Stimulated activated CD4-positive, alpha-beta T cell treated with anti-CD3 and anti-CD28 coated beads, TNF-alpha, amount 100 ng/mL, for 4 hours (primary cell): ENCODE results near the gene LRRC2.
"Not testable (repeated sequence)": the region's sequence is repeated elsewhere in the genome, so short reads cannot be mapped to it uniquely, and the experiment has no call there.

Experiments used
- DNase-seq, 3 experiments: peaks; one replicate each; pipeline ENCODE4 v3.0.0-alpha.2; 2020; ENCODE audit warnings: low read depth in 3 of 3

LRRC2 gene

GRCh38 chr3:46584598-46585467 lies 18.7 kb upstream of the LRRC2 start:
- no peak for DNase-seq

DNA sequence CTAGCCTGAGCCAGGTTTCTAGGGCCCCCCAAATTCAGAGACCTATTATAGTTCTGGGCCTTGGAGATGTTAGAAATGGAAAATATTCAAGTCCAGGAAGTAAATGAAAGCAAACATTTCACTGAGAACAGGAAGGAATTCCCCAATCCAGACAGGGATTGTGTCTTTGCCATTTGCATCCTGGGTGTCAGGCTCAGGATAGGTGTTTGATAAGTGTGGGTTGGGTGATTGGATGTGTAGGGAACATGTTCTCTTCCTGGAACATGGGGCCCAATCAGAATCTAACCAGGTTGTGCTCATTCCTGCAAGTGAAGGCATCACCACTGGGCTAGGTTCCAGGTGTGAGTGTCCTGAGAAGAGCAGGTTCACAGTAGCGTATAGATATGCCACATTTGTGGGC lies 14.6 kb upstream of the LRRC2 start:
- no peak for DNase-seq

DNA sequence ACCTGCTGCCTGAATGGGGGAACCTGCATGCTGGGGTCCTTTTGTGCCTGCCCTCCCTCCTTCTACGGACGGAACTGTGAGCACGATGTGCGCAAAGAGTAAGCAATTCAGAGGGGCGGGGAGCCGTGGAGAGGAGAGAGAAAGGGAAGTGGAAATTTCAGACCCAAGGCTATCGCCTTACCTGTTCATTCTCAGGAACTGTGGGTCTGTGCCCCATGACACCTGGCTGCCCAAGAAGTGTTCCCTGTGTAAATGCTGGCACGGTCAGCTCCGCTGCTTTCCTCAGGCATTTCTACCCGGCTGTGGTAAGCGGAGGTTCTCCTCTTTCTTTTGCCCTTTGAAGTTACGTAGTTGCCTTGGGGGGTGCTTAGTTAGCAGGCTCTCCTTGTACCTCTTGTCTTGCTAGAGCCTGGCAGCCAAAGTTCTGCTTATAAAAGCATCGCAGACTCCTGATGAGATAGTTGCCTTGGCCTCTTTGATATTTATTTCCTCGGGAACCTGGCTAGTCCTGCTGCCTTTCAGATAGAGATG lies 13.7 kb upstream of the LRRC2 start:
- no peak for DNase-seq

- no peak for DNase-seq
These were observed 13.1 kb upstream of the LRRC2 start for GRCh38 chr3:46578973-46579755.

GRCh38 chr3:46577580-46578249 lies 11.6 kb upstream of the LRRC2 start:
- not testable (repeated sequence) for DNase-seq

DNA sequence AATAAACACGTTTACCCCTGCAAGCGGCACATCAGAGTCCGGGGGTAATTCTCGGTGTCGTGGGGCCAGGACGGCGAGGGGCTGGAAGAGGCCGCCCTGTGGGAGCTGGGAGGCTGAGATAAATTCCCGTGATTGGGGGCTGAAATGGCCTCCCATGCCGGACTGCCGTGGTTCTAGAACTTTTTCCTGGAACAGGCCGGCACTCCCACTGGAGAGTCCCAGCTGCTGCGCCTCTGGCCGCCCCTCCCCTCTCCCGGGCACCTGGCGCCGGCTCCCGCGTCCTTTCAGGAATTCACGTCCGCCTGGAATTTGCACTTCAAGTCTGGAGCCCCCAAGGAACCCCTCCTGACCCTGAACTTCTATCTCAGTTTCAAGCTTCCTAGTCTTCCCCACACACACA lies 10.8 kb upstream of the LRRC2 start:
- no peak for DNase-seq

- no peak for DNase-seq
These were observed 10.3 kb upstream of the LRRC2 start for GRCh38 chr3:46576386-46576785.

GRCh38 chr3:46575577-46576222 lies 9.6 kb upstream of the LRRC2 start:
- DNase-seq: no peak

DNA sequence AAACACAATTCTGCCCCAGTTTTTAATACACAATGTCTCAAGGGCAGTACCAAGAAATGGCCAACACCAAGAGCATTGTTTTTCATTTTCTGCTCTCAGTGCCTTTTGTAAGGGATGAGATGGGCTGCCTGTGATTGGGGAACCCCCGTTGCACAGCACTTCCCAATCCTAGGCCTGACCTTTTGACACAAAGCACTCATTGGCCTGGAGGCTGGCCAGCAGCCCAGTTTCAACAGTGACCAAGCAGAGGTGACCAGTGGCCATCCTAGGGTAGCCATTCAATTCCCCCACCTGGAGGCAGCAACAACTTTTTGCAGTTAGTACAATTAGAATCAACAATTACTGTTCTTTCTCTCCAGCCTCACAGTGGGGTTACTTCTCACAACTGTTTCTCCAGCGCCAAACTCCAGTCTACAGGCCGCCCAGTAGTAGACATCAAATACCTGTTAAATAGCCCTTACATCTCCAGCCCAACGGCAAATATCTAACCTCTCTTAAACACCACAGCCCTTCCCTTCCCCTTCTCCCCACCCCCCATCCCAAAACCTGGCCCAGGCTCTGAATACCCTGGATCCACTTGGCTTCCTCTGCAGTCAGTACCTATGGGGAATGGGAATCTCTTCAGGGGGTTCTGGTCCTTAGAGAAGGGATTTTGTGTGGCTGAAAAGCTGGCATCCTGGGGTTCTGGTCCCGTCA lies 8.9 kb upstream of the LRRC2 start:
- no peak for DNase-seq

DNA sequence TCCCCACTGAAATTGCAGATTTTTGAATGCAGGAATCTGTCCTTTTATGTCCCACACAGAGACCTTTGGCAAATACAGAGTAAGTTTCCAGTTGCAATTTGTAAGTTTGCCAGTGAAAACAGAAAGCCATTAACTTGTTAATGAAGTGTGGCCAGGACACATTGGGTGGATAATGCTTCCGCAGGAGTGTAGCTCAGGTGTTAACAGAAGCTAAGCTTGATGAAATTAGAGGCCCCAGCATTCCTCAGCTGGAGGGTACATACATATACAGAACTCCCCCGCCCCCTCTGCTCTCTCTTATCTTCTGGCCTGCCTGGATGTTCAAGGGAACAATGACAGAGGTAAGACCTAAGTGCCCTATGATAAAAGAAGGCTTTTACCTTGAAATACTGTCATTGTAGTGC lies 8.1 kb upstream of the LRRC2 start:
- DNase-seq: no peak

DNA sequence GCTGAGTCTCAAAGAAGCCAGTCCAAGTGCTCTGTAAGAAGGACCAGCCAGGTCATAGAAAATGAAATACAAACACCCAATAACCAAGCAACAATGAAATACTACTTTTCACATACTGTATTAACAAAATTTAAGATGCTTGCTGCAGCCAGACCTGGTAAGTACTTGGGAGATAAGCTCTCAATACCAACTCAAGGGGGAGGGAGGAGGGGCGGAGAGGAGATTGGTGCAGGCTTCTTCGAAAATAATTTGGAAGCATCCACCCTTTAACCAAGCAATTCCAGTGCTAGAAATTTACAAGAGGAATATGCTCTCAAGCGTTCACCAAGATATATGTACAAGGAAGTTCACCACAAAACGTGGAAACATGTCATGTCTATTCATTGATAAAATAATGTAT lies 7.6 kb upstream of the LRRC2 start:
- no peak for DNase-seq

GRCh38 chr3:46571684-46572083 lies 5.6 kb upstream of the LRRC2 start:
- no peak for DNase-seq

- DNase-seq: no peak
These were observed 479 bp downstream of the LRRC2 start for GRCh38 chr3:46565607-46566039.

DNA sequence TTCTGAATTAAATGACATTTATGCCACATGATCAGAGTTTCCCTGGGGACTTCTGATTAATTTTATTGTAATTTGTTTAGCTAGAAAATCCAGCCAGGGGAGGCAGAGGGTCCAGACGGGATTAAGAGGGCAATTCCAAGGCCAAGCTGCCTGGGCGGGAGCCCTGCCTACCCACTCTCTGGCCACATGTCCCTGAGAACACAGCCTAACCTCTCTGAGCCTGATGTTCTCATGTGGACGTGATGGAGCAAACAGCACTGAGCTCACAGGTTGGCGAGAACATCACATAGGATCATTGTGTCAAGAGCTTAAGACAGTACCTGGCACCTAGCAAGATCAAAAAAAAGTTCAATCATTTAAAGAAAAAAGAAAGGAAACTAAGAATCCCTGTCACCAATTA lies 1.0 kb downstream of the LRRC2 start:
- no peak for DNase-seq

DNA sequence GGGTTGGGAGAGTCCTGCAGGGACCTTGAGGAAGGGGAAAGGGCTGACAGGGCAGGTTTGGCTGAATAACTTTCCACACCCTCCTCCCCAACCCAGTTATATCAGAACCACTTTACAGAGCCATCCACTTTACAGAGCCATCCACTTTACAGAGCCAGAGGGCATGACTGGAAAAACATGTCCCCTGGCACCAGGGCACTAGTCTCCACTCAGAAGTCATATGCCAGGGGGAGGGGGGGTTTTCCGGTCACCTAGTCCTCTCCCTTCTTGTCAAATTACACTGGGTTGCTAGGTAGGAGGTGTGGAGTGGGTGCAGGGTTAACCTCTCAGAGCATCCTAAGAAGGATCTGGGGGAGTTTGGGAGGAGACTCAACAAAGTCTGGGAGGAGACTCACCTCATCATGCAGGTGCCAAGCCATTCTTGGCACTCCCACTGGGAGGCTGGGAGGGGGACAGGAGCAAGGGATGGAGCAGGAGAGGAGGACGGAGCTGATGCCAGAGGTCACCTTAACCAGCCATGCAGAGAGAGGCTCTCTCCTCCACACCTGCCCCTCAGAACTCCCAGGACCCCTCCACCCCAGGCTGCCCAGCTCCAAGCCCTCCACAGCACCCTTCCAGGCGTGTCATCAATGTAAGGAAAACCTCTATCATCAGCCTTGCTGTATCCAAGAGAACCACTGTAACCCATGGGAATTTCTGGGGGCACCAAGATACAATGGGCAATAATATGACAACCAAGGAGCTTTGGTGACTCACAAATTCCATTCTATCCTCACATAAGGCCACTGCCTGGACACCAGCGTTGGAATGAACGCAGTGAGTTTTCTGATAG lies 1.7 kb downstream of the LRRC2 start:
- no peak for DNase-seq

DNA sequence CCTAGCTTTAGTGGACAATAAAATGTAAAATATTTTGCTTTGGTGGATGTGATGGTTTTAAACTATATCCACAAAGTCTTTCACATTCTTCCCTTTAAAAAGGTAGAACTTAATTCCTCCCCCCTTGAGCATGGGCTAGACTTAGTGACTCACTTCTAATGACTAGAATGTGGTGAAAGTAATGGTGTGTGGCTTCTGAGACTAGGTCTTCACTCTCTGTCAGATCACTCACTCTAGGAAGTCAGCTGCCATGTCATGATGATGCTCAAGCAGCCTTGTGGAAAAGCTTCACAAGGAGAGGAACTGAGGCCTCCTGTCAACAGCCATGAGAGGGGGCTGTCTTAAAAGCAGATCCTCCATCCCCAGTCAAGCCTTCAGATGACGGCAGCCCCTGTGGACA lies 4.2 kb downstream of the LRRC2 start:
- no peak for DNase-seq

DNA sequence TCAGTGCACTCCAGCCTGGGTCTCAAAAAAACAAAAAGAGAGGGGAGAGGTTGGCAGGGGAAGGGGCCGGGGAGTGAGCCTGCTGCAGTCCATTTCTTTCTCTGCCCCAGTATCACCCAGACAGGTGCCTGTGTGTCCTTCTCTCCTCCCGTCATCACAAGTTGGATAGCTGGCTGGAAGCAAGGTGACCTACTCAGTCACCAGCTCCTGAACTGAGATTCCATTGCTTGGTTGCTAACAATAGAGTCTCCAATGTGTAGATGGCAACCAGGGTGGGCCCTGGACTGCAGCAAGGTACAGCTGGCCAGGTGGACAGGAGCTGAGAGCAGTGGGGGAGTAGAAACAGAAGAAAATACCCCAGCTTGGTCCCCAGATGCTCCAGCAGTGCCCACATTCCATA lies 4.6 kb downstream of the LRRC2 start:
- DNase-seq: no peak

DNA sequence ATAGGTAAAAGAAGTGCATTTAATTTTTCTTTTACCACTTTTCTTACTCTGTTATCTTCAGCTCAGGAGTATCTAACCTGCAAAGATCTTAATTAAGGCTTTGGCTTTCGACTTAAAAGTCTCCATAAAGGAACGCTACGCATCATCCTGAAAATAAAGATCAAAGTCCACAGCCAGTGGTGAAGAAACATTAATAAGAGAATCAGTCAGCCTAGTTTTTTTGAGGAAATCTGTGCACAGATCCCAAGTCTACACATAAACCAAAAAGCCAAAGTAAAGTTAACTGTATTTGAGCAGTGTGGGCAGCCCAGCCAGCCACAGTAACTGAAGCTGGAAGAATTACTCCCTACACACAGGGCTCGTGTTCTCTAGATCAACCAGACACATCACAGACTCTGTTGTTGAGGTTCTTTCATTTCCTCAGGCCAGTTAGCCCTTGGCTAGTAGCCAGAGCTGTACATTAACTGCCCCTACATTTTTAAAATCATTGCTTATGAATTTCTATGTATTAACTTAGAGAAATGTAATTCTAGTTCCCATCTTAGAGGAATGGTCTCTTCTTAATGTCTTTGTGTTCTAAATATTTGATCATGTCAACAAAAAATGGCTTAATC lies 6.9 kb downstream of the LRRC2 start:
- DNase-seq: no peak

DNA sequence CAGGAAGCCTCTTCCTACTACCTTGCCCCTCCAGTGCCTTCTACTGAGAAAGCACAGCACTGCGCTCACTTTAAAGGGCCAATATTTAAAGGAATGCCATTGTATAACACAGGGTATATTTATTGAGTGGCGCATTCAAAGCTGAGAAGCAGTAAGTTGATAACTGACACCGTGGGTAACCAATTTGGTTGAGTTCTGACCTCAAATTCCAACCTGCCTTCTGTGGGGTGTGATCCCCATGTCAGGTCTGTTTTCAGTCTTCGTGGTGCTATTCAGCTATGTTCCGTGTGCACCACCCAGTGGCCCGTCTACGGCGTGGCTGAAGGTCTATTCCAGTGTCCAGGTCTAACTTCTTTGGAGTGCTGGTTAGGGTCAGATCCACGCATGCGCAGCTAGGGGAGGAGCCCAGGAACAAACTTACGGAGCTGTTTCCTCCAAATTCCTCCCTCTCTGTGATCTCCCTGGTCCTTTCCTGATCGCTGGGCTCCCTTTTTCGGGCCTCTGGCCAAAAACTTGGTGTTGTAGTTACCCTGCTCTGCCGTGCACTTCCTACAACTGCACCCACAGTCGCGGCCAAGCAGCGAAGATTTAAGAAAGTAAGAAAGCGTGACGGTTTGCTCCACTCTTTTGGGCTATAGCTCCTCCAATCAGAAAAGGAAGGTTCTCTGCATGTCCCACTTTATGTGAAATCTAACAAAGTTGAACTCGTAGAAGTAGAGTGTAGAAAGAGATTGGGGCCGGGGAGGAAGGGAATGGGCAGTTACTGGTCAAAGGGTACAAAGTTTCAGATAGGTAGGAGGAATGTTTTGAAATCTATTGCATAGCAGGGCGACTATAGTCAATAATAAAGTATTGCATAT lies 7.7 kb downstream of the LRRC2 start:
- DNase-seq: peak; percentile 23 to 52 (median 36)
